GM23338 (cell line): Measurements from ENCODE around the gene CD7. TPM values are rescaled to one million over a fixed set of nuclear protein-coding genes. Genes with fewer than 3 reads are reported as not detected.
"Not testable (repeated sequence)": the region's sequence is repeated elsewhere in the genome, so short reads cannot be mapped to it uniquely, and the experiment has no call there.

ENCODE experiments used
- ATAC-seq: fragments of 200-7000 bp; cut with Tn5 transposase; 3 replicates; pipeline ENCODE4 v1.9.1; 2020
- DNase-seq: peaks from one replicate; pipeline ENCODE4 v3.0.0-alpha.2; 2015; ENCODE audit warnings: low spot score
- H2AFZ ChIP-seq: fragments of 200-600 bp; sonication (generic); 2 replicates; pipeline ENCODE4 v1.8.0; 2016; ENCODE audit warnings: antibody characterized with exemption, mild to moderate bottlenecking, moderate library complexity
- H3F3A ChIP-seq: fragments of 200-600 bp; sonication (generic); replicated peaks from 2 replicates; pipeline ENCODE4 v1.8.0; 2017; ENCODE audit warnings: antibody characterized with exemption, mixed run types, low read depth
- H3K27ac ChIP-seq: fragments of 200-600 bp; sonication (generic); 2 replicates; pipeline ENCODE4 v1.6.1; 2016; ENCODE audit warnings: low read depth
- H3K27me3 ChIP-seq: fragments of 200-600 bp; sonication (generic); 2 replicates; pipeline ENCODE4 v1.8.0; 2016; ENCODE audit warnings: mild to moderate bottlenecking, mixed run types, moderate library complexity; ENCODE audit not compliant: insufficient read depth
- H3K36me3 ChIP-seq: fragments of 200-600 bp; sonication (generic); 2 replicates; pipeline ENCODE4 v1.8.0; 2016; ENCODE audit warnings: mild to moderate bottlenecking; ENCODE audit not compliant: insufficient read depth
- H3K4me1 ChIP-seq: fragments of 200-600 bp; sonication (generic); 2 replicates; pipeline ENCODE4 v1.8.0; 2016; ENCODE audit warnings: mild to moderate bottlenecking, moderate library complexity; ENCODE audit not compliant: insufficient read depth
- H3K4me2 ChIP-seq: fragments of 200-600 bp; sonication (generic); 2 replicates; pipeline ENCODE4 v1.7.1; 2017; ENCODE audit warnings: mixed run types
- H3K4me3 ChIP-seq: fragments of 200-600 bp; sonication (generic); 2 replicates; pipeline ENCODE4 v1.6.1; 2016; ENCODE audit warnings: mixed run types
- H3K79me2 ChIP-seq: fragments of 200-600 bp; sonication (generic); replicated peaks from 2 replicates; pipeline ENCODE4 v1.8.0; 2017; ENCODE audit warnings: mild to moderate bottlenecking; ENCODE audit not compliant: insufficient read depth
- H3K9me2 ChIP-seq: fragments of 200-600 bp; sonication (generic); 2 replicates; pipeline ENCODE4 v1.8.0; 2017; ENCODE audit not compliant: insufficient read depth
- H4K20me1 ChIP-seq: fragments of 200-600 bp; sonication (generic); replicated peaks from 2 replicates; pipeline ENCODE4 v1.8.0; 2017; ENCODE audit warnings: mild to moderate bottlenecking; ENCODE audit not compliant: insufficient read depth
- H3K27ac Mint-ChIP-seq: 2 replicates; pipeline ENCODE4 v1.8.0; 2020; ENCODE audit warnings: inconsistent platforms, mild to moderate bottlenecking, moderate library complexity, mixed read lengths
- H3K27me3 Mint-ChIP-seq: 3 replicates; pipeline ENCODE4 v1.8.0; 2022; ENCODE audit warnings: low read depth, mild to moderate bottlenecking, moderate library complexity, mixed read lengths, inconsistent platforms; ENCODE audit not compliant: insufficient read depth, poor library complexity
- H3K36me3 Mint-ChIP-seq: 3 replicates; pipeline ENCODE4 v1.8.0; 2021; ENCODE audit warnings: low read depth, mild to moderate bottlenecking, inconsistent platforms, moderate library complexity, mixed read lengths
- H3K4me1 Mint-ChIP-seq: 3 replicates; pipeline ENCODE4 v1.8.0; 2020; ENCODE audit warnings: mild to moderate bottlenecking, inconsistent platforms, mixed read lengths
- H3K4me3 Mint-ChIP-seq: 3 replicates; pipeline ENCODE4 v1.8.0; 2021; ENCODE audit warnings: moderate library complexity, mild to moderate bottlenecking, inconsistent platforms, mixed read lengths
- H3K9me3 Mint-ChIP-seq: 3 replicates; pipeline ENCODE4 v1.8.0; 2020; ENCODE audit warnings: moderate library complexity, mild to moderate bottlenecking, inconsistent platforms, mixed read lengths
- CREB1 ChIP-seq: fragments of 250-450 bp; sonication (Bioruptor Pico); IDR thresholded peaks from 2 replicates; pipeline ENCODE4 v1.5.0; 2020; ENCODE audit warnings: low read depth, mild to moderate bottlenecking, moderate library complexity
- CTCF ChIP-seq, 2 experiments: fragments of 200-600 bp in 1 of 2; sonication (generic) in 1 of 2; conservative IDR thresholded peaks; 2 replicates each; pipeline versions ENCODE4 v1.5.1 to v1.6.1; 2016 to 2017; ENCODE audit warnings: antibody characterized with exemption in 2 of 2, low read depth in 2 of 2, mild to moderate bottlenecking in 2 of 2, moderate library complexity in 1 of 2
- EZH2 ChIP-seq: fragments of 200-600 bp; sonication (generic); IDR thresholded peaks from one replicate; pipeline ENCODE4 v1.8.0; 2017; ENCODE audit warnings: antibody characterized with exemption, mild to moderate bottlenecking, low read depth; ENCODE audit not compliant: unreplicated experiment
- JUNB ChIP-seq: IDR thresholded peaks from one replicate; pipeline ENCODE4 v1.6.1; 2016; ENCODE audit warnings: antibody characterized with exemption; ENCODE audit not compliant: unreplicated experiment
- POLR2AphosphoS5 ChIP-seq: IDR thresholded peaks from 2 replicates; pipeline ENCODE4 v1.6.1; 2016; ENCODE audit warnings: antibody characterized with exemption, low read depth
- ZNF331 ChIP-seq: fragments of 250-450 bp; sonication (Bioruptor Pico); IDR thresholded peaks from 2 replicates; pipeline ENCODE4 v1.5.0; 2020; ENCODE audit warnings: low read depth, mild to moderate bottlenecking, moderate library complexity
- ZNF462 ChIP-seq: fragments of 250-450 bp; sonication (Bioruptor Pico); IDR thresholded peaks from 2 replicates; pipeline ENCODE4 v1.5.0; 2020; ENCODE audit warnings: mild to moderate bottlenecking, moderate library complexity
- polyA plus RNA-seq: library from polyadenylated mRNA; unstranded; fragments of >200 nt; fragmentation: Nextera tagmentation; extraction: Ambion mirVana; gene quantifications from 2 replicates; pipeline ENCODE4 v1.2.1, GENCODE V29; 2016
- total RNA-seq: library from RNA; depleted of rRNA; stranded (reverse); fragments of >200 nt; shearing (Covaris generic); gene quantifications from 2 replicates; pipeline ENCODE4 v1.2.3, GENCODE V29; 2014

Gene CD7
- total and polyA plus RNA-seq, 2 experiments from 2014 or later, result 0.42 to 0.44 TPM

- no peak for TF ChIP-seq ZNF462 (CRISPR knock-in tag)
- no peak for TF ChIP-seq EZH2
- no peak for TF ChIP-seq JUNB
- TF ChIP-seq CREB1 (CRISPR knock-in tag), result no peak
These were observed 31.5 kb upstream of the CD7 start (continued) for GRCh38 chr17:82348866-82349265.

GRCh38 chr17:82348434-82348833, 31.0 kb upstream of the CD7 start:
- Histone ChIP-seq H3F3A (no peaks in the 10 kb centered on the region), H3K27ac (no peak overlapping the region), H3K4me2 (no peak overlapping the region), H4K20me1 (no peaks in the 10 kb centered on the region), H2AFZ (no peak overlapping the region), H3K9me2 (no peaks in the 10 kb centered on the region), H3K79me2 (no peaks in the 10 kb centered on the region), H3K27me3 (no peaks in the 10 kb centered on the region), H3K4me3 (no peak overlapping the region), H3K4me1 (no peaks in the 10 kb centered on the region), H3K36me3 (no peaks in the 10 kb centered on the region)
- TF ChIP-seq POLR2AphosphoS5 (no peak), ZNF331 (CRISPR knock-in tag) (no peak), CTCF (conservative IDR thresholded peaks at IDR 0.05; ENCODE audit: low read depth in 2 of 2) (no peak), EZH2 (no peak)
- ATAC-seq (no peak), DNase-seq (no peak)
- Mint-ChIP-seq H3K27me3 (peaks cover 11% of the 10 kb centered on the region), H3K9me3 (no peaks in the 10 kb centered on the region), H3K4me3 (no peak overlapping the region; the same call in 2 of the 3 replicates), H3K4me1 (peaks cover 4% of the 10 kb centered on the region; the same call in 1 of the 3 replicates), H3K36me3 (no peaks in the 10 kb centered on the region), H3K27ac (no peak overlapping the region)

GRCh38 chr17:82347994-82348393, 30.6 kb upstream of the CD7 start:
- H3K36me3 ChIP-seq, H3K4me3 Mint-ChIP-seq, H3K79me2 ChIP-seq, H3K27ac ChIP-seq, ATAC-seq, H3K27me3 Mint-ChIP-seq, H2AFZ ChIP-seq, H3K36me3 Mint-ChIP-seq, H3K4me1 Mint-ChIP-seq, H3F3A ChIP-seq, H3K4me3 ChIP-seq, H3K27me3 ChIP-seq, H3K4me1 ChIP-seq, H4K20me1 ChIP-seq, DNase-seq, H3K27ac Mint-ChIP-seq, H3K9me3 Mint-ChIP-seq, H3K9me2 ChIP-seq, H3K4me2 ChIP-seq: not testable (repeated sequence)
